Measurements from ENCODE around the gene TM7SF2. TPM values are rescaled to one million over a fixed set of nuclear protein-coding genes. Genes with fewer than 3 reads are reported as not detected.

The TM7SF2 gene
- total RNA-seq, 1 experiment from 2014 or later, result 74.8 TPM

GRCh38 chr11:65124480-65125196 lies 13.0 kb downstream of the TM7SF2 start:
- H3K79me2 ChIP-seq (ENCODE audit: insufficient read depth, low read length), result peaks cover 9% of the 10 kb centered on the region; the same call in 1 of the 2 replicates

More at GRCh38 chr11:65124480-65125196, 13.0 kb downstream of the TM7SF2 start:
- Mint-ChIP-seq H3K27ac (no peak overlapping the region; a peak in 1 of 7 replicates), H3K36me3 (ENCODE audit: insufficient read depth in 1 of 3, low read depth in 3 of 3) (peaks cover 32 to 67% (median 60%) of the 10 kb centered on the region in 3 experiments), H3K4me3 (peak overlapping the region; percentile 3 to 33; a peak in 2 of 5 replicates), H3K27me3 (ENCODE audit: low read depth) (no peaks in the 10 kb centered on the region), H3K4me1 (peaks cover 4 to 15% of the 10 kb centered on the region in 2 experiments), H3K9me3 (no peaks in the 10 kb centered on the region)
- Histone ChIP-seq H3K9me3 (ENCODE audit: control insufficient read depth, low read depth, low read length) (no peaks in the 10 kb centered on the region), H3K4ac (ENCODE audit: low read depth, low read length) (no peak overlapping the region), H4K5ac (ENCODE audit: insufficient read length, low read depth, low read length) (no peak overlapping the region), H3K4me1 (ENCODE audit: insufficient read depth, low read length) (no peaks in the 10 kb centered on the region), H4K8ac (replicated peaks; ENCODE audit: insufficient read length, low read depth, low read length) (no peak overlapping the region), H3K23ac (ENCODE audit: insufficient read length, low read depth, low read length) (no peak overlapping the region), H3K14ac (ENCODE audit: insufficient read depth, low read length) (no peak overlapping the region), H3K79me1 (ENCODE audit: insufficient read depth, low read depth, low read length, poor library complexity, severe bottlenecking) (peaks cover 5% of the 10 kb centered on the region), H4K20me1 (ENCODE audit: control insufficient read depth, insufficient read depth, insufficient read length) (no peaks in the 10 kb centered on the region), H3K56ac (ENCODE audit: insufficient read length, low read depth, low read length) (no peak overlapping the region), H2AFZ (ENCODE audit: low read length) (no peak overlapping the region), H3T11ph (ENCODE audit: low read length) (no peak overlapping the region), H2BK12ac (ENCODE audit: insufficient read length, low read depth, low read length) (no peak overlapping the region), H3K9ac (ENCODE audit: extremely low read depth, insufficient read length, low read length) (no peak overlapping the region), H2AK5ac (ENCODE audit: insufficient read length, low read length) (no peak overlapping the region), H3K27me3 (ENCODE audit: insufficient read depth, low read length) (no peaks in the 10 kb centered on the region), H2BK5ac (ENCODE audit: insufficient read length, low read length) (no peak overlapping the region), H3K18ac (ENCODE audit: insufficient read length, low read depth, low read length) (no peak overlapping the region), H3K23me2 (ENCODE audit: insufficient read length, low read depth, low read length, poor library complexity, severe bottlenecking) (peaks cover 6% of the 10 kb centered on the region), H2BK15ac (ENCODE audit: low read depth, low read length) (no peak overlapping the region), H2BK20ac (ENCODE audit: low read depth, low read length, poor library complexity, severe bottlenecking) (no peak overlapping the region), H4K91ac (ENCODE audit: insufficient read length, low read depth, low read length) (no peak overlapping the region), H3K4me2 (ENCODE audit: insufficient read depth, insufficient read length, low read length) (no peak overlapping the region), H3K27ac (ENCODE audit: insufficient read length, low read depth, low read length) (no peak overlapping the region), H2BK120ac (ENCODE audit: low read depth, low read length, poor library complexity, severe bottlenecking) (no peak overlapping the region)
- no peak for DNase-seq
- WGBS (ENCODE audit: extremely low coverage, insufficient read length, low lambda C conversion rate), result no CpG with 5 or more reads among the region's 5 CpGs
- TF ChIP-seq, protein P1, sequence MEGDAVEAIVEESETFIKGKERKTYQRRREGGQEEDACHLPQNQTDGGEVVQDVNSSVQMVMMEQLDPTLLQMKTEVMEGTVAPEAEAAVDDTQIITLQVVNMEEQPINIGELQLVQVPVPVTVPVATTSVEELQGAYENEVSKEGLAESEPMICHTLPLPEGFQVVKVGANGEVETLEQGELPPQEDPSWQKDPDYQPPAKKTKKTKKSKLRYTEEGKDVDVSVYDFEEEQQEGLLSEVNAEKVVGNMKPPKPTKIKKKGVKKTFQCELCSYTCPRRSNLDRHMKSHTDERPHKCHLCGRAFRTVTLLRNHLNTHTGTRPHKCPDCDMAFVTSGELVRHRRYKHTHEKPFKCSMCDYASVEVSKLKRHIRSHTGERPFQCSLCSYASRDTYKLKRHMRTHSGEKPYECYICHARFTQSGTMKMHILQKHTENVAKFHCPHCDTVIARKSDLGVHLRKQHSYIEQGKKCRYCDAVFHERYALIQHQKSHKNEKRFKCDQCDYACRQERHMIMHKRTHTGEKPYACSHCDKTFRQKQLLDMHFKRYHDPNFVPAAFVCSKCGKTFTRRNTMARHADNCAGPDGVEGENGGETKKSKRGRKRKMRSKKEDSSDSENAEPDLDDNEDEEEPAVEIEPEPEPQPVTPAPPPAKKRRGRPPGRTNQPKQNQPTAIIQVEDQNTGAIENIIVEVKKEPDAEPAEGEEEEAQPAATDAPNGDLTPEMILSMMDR (conservative IDR thresholded peaks at IDR 0.05), result no peak
